Sigmoid colon (tissue), 7 donors: Measurements from ENCODE around the gene SLC17A7. TPM values are rescaled to one million over a fixed set of nuclear protein-coding genes. Genes with fewer than 3 reads are reported as not detected.
"Not testable (repeated sequence)": the region's sequence is repeated elsewhere in the genome, so short reads cannot be mapped to it uniquely, and the experiment has no call there.

ENCODE experiments used
- DNase-seq: peaks from one replicate; pipeline ENCODE4 v3.0.0-alpha.2; 2019
- H3K27ac ChIP-seq, 4 donors: fragments of 200-600 bp; sonication (generic); one replicate each; pipeline ENCODE4 v1.5.1; 2016 to 2019; ENCODE audit warnings: mild to moderate bottlenecking in 1 of 4
- H3K27me3 ChIP-seq, 3 donors: fragments of 200-600 bp; sonication (generic); one replicate each; pipeline ENCODE4 v1.5.1; 2019; ENCODE audit warnings: mild to moderate bottlenecking in 1 of 3
- H3K36me3 ChIP-seq, 4 donors: fragments of 200-600 bp; sonication (generic); one replicate each; pipeline ENCODE4 v1.5.1; 2016 to 2019
- H3K4me1 ChIP-seq, 4 donors: fragments of 200-600 bp; sonication (generic); one replicate each; pipeline ENCODE4 v1.5.1; 2017 to 2019
- H3K4me3 ChIP-seq, 4 donors: fragments of 200-600 bp; sonication (generic); one replicate each; pipeline ENCODE4 v1.5.1; 2017 to 2019; ENCODE audit warnings: mild to moderate bottlenecking in 2 of 4, moderate library complexity in 1 of 4
- H3K9me3 ChIP-seq, 4 donors: fragments of 200-600 bp in 3 of 4; sonication (generic) in 3 of 4; one replicate each; pipeline versions ENCODE4 v1.5.1 to v1.6.1; 2013 to 2019
- EP300 ChIP-seq, 4 donors: sonication (generic); formaldehyde crosslinking; IDR thresholded peaks; one replicate each; pipeline ENCODE4 v1.6.1; 2017; ENCODE audit warnings: antibody characterized with exemption in 4 of 4
- POLR2A ChIP-seq, 2 donors: fragments of 450-650 bp; IDR thresholded peaks; one replicate each; pipeline ENCODE4 v1.6.1; 2016; ENCODE audit warnings: antibody characterized with exemption in 2 of 2, mild to moderate bottlenecking in 2 of 2, moderate library complexity in 2 of 2
- POLR2AphosphoS5 ChIP-seq, 4 donors: sonication (generic); formaldehyde crosslinking; IDR thresholded peaks; one replicate each; pipeline ENCODE4 v1.6.1; 2017; ENCODE audit warnings: antibody characterized with exemption in 4 of 4
- WGBS, 2 donors: extraction: QIAGEN DNeasy Blood & Tissue Kit; methylation state at CpG; one replicate each; pipeline ENCODE4 v1.1.7; 2013; 5-methylcytosine and 5-hydroxymethylcytosine counted together
- intact Hi-C: fragments of 100-400 bp; cut with DNase I; formaldehyde crosslinking; loops from one replicate; pipeline ENCODE4 v1.15.1; 2023
- polyA plus RNA-seq, 3 donors: library from polyadenylated mRNA; stranded (reverse); fragments of 200-250 nt; gene quantifications; one replicate each; pipeline ENCODE4 v1.2.3, GENCODE V29; 2013
- total RNA-seq, 4 donors: library from RNA; depleted of rRNA; stranded (reverse); fragments of >200 nt; gene quantifications; one replicate each; pipeline ENCODE4 v1.1.0, GENCODE V29; 2016
- TF ChIP-seq, protein P1 (sequence below), 4 experiments: fragments of 450-650 bp in 3 of 4; fragments of 200-600 bp in 1 of 4; IDR thresholded peaks; one replicate each; pipeline ENCODE4 v1.5.1; 2016 to 2019; ENCODE audit warnings: antibody characterized with exemption in 4 of 4, mild to moderate bottlenecking in 3 of 4, moderate library complexity in 2 of 4
- donor health status: healthy with polysubstance abuse.
- donor health status: Bipolar disorder and iron deficiency.
- donor health status: healthy.

The SLC17A7 gene
- total and polyA plus RNA-seq, 7 donors: 0.23 to 1.8 (median 0.62) TPM; not detected in 1

DNA sequence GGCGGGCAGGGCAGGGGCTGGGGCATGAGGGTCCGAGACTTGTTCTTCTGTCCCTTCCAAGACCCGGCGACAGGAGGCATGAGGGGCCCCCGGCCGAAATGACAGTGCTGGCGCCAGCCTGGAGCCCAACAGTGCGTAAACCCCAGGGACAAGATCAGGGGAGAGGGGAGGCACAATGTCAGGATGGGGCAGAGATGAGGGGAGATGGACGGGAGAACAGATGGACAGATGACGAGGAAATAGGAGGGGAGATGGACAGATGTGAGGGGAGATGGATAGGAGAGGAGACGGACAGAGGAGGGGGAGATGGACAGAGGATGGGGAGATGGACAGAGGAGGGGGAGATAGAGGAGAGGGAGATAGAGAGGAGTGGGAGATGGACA lies 33.2 kb upstream of the SLC17A7 start:
- Histone ChIP-seq H3K4me3 (peak overlapping the region; percentile 56 to 83 (median 71)), H3K36me3 (peaks cover 0 to 5% (median 0%) of the 10 kb centered on the region in 4 donors), H3K9me3 (no peaks in the 10 kb centered on the region), H3K27me3 (no peaks in the 10 kb centered on the region), H3K4me1 (peaks cover 0 to 27% (median 16%) of the 10 kb centered on the region in 4 donors), H3K27ac (peak overlapping the region; percentile 77 to 84 (median 80))
- intact Hi-C loops: loop anchor here (10.0 kb wide), 1 partner anchor 840 kb away; the partner anchor contains the start of gene DBP
- 7 to 14% methylated on average over 11 of the region's 11 CpGs for WGBS, 2 donors
- no peak for TF ChIP-seq POLR2A (IDR thresholded peaks at IDR 0.05)
- no peak for TF ChIP-seq POLR2AphosphoS5 (IDR thresholded peaks at IDR 0.05)
- TF ChIP-seq EP300 (IDR thresholded peaks at IDR 0.05): no peak
- TF ChIP-seq, protein P1, sequence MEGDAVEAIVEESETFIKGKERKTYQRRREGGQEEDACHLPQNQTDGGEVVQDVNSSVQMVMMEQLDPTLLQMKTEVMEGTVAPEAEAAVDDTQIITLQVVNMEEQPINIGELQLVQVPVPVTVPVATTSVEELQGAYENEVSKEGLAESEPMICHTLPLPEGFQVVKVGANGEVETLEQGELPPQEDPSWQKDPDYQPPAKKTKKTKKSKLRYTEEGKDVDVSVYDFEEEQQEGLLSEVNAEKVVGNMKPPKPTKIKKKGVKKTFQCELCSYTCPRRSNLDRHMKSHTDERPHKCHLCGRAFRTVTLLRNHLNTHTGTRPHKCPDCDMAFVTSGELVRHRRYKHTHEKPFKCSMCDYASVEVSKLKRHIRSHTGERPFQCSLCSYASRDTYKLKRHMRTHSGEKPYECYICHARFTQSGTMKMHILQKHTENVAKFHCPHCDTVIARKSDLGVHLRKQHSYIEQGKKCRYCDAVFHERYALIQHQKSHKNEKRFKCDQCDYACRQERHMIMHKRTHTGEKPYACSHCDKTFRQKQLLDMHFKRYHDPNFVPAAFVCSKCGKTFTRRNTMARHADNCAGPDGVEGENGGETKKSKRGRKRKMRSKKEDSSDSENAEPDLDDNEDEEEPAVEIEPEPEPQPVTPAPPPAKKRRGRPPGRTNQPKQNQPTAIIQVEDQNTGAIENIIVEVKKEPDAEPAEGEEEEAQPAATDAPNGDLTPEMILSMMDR (IDR thresholded peaks at IDR 0.05): no peak
- no peak for DNase-seq

DNA sequence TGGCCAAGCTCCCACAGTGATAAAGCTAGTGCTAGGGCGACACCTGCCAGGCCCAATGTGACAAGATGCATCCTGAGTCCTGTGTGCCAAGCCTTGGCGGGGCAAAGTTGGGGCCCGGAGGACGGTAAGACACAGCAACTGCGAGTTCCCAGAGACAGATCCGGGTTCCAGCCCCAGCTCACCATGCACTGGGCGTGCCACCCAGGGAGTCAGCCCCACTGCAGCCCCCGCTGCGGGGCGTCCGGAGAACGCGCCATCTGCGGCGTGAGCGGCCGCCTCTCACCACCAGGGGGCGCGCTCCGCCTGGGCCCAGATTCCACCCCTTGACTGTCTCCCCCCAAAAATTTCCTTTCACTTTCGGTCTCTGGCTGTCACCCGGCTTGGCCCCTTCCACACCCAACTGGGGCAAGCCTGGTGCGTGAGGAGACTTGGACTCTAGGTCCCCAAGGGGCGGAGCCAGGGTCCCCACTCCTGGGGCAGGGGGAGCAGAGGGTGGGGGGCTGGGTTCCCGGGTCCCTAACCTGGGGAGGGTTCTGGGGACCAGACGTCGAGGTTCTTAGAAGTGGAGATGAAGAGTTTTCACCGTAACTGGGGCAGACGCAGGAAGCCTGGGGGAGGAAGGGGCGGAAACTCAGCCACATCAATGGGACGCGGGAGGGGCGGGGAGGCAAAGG lies 32.7 kb upstream of the SLC17A7 start, which contains the start of gene FLT3LG:
Gene FLT3LG (plus strand): TSS at position 348 of the 674 bp plus-strand sequence. CDS start 425 bp downstream, outside the sequence.
- H3K36me3 ChIP-seq: peaks cover 0 to 8% (median 0%) of the 10 kb centered on the region in 4 donors
- intact Hi-C loops: loop anchor here (10.0 kb wide), 1 partner anchor 839 kb away; the partner anchor contains the start of gene DBP
- peaks cover 0 to 27% (median 15%) of the 10 kb centered on the region in 4 donors for H3K4me1 ChIP-seq
- H3K4me3 ChIP-seq: peak within 1 kb of the TSS; percentile 56 to 83 (median 71)
- 1% methylated on average over 33 of the region's 33 CpGs for WGBS, 2 donors
- H3K27me3 ChIP-seq: no peaks in the 10 kb centered on the region
- peak within 1 kb of the TSS; percentile 77 to 84 (median 80) for H3K27ac ChIP-seq
- TF ChIP-seq POLR2AphosphoS5 (IDR thresholded peaks at IDR 0.05): peak; percentile 45 to 68 (median 66)
- TF ChIP-seq, protein P1 (IDR thresholded peaks at IDR 0.05): peak; percentile 96 to 100 (median 98)
- TF ChIP-seq EP300 (IDR thresholded peaks at IDR 0.05): no peak
- TF ChIP-seq POLR2A (IDR thresholded peaks at IDR 0.05): no peak
- H3K9me3 ChIP-seq: no peaks in the 10 kb centered on the region
- DNase-seq: peak; percentile 92

DNA sequence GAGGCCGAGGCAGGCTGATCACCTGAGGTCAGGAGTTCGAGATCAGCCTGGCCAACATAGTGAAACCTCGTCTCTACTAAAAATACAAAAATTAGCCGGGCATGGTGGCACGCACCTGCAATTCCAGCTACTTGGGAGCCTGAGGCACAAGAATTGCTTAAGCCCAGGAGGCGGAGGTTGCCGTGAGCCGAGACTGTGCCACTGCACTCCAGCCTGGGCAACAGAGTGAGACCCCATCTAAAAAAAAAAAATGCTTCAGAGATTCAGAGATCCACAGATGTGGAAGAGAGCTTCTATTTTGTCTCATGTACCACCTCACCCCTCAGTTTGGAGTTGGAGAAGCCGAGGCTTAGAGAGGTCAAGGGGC lies 32.2 kb upstream of the SLC17A7 start:
- intact Hi-C loops: loop anchor here (10.0 kb wide), 1 partner anchor 839 kb away; the partner anchor contains the start of gene DBP
- H3K9me3 ChIP-seq, DNase-seq, H3K27me3 ChIP-seq: not testable (repeated sequence)
- H3K4me3 ChIP-seq: peak overlapping the region; percentile 56 to 83 (median 71)
- H3K36me3 ChIP-seq: peaks cover 0 to 13% (median 0%) of the 10 kb centered on the region in 4 donors
- WGBS, 2 donors: 63 to 73% methylated on average over 9 of the region's 9 CpGs
- peaks cover 0 to 25% (median 12%) of the 10 kb centered on the region in 4 donors for H3K4me1 ChIP-seq
- peak overlapping the region; percentile 77 to 84 (median 80) for H3K27ac ChIP-seq

DNA sequence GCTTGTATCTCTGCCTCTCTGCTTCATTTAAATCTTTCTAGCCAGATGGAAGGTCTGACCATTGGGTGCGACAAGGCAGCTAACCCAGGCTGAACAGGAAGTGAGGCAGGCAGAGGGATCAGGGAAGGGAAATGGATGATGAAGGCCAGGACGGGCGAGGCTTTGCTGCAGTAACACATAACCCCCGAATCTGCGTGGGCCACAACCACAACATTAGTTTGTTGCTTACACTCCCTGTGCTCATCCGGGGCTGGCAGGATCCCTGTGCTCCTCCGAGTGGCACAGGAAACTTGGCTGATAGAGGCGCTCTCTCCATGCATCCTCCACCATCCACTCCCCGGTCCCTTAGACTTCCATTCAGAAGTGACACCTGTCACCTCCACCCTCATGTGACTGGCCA lies 31.6 kb upstream of the SLC17A7 start:
- H3K27me3 ChIP-seq: no peaks in the 10 kb centered on the region
- H3K4me1 ChIP-seq: peaks cover 0 to 23% (median 8%) of the 10 kb centered on the region in 4 donors
- no peak overlapping the region for H3K27ac ChIP-seq
- H3K36me3 ChIP-seq: peaks cover 0 to 13% (median 0%) of the 10 kb centered on the region in 4 donors
- DNase-seq: no peak
- TF ChIP-seq POLR2A (IDR thresholded peaks at IDR 0.05) (no peak), POLR2AphosphoS5 (IDR thresholded peaks at IDR 0.05) (no peak), EP300 (IDR thresholded peaks at IDR 0.05) (no peak)
- TF ChIP-seq, protein P1 (IDR thresholded peaks at IDR 0.05): no peak
- 72 to 75% methylated on average over 9 of the region's 9 CpGs for WGBS, 2 donors
- no peaks in the 10 kb centered on the region for H3K9me3 ChIP-seq
- intact Hi-C loops: loop anchor here (10.0 kb wide), 1 partner anchor 838 kb away; the partner anchor contains the start of gene DBP
- H3K4me3 ChIP-seq: no peak overlapping the region

DNA sequence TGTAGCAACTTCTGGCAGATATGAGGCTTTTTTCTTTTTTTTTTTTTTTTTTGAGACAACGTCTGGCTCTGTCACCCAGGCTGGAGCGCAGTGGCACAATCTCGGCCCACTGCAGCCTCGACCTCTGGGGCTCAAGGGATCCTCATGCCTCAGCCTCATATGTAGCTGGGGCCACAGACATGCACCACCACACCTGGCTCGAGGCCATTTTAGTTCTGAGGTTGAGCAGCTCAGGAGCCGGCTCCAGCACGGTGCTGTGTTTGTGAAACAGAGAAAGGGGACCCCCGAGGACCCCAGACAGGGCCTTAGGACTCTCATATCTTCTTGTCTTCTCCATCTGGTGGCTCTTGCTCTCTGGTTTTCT lies 29.3 kb upstream of the SLC17A7 start:
- intact Hi-C loops: loop anchor here (10.0 kb wide), 1 partner anchor 836 kb away; the partner anchor contains the start of gene DBP
- no peaks in the 10 kb centered on the region for H3K27me3 ChIP-seq
- no peak for TF ChIP-seq POLR2AphosphoS5 (IDR thresholded peaks at IDR 0.05)
- TF ChIP-seq EP300 (IDR thresholded peaks at IDR 0.05): no peak
- TF ChIP-seq, protein P1 (IDR thresholded peaks at IDR 0.05): no peak
- no peak for TF ChIP-seq POLR2A (IDR thresholded peaks at IDR 0.05)
- H3K36me3 ChIP-seq: peaks cover 0 to 31% (median 0%) of the 10 kb centered on the region in 4 donors
- H3K4me1 ChIP-seq: peaks cover 0 to 18% (median 8%) of the 10 kb centered on the region in 4 donors
- peak overlapping the region in 1 of 4 donors; percentile 73 for H3K27ac ChIP-seq
- DNase-seq: no peak
- 58 to 88% methylated on average over 8 of the region's 8 CpGs for WGBS, 2 donors
- H3K4me3 ChIP-seq: no peak overlapping the region
- H3K9me3 ChIP-seq: no peaks in the 10 kb centered on the region
